ENCODE results near the gene PDE11A.

Gene PDE11A

GRCh38 chr2:177759443-177759842, 313.1 kb downstream of the PDE11A start:
- no peak for DNase-seq (ENCODE audit: low read depth in 2 of 2)

GRCh38 chr2:177758591-177759371, 313.8 kb downstream of the PDE11A start:
- DNase-seq (ENCODE audit: low read depth in 2 of 2), result no peak

GRCh38 chr2:177756336-177756735, 316.2 kb downstream of the PDE11A start:
- no peak for DNase-seq (ENCODE audit: low read depth in 2 of 2)

- no peak for DNase-seq (ENCODE audit: low read depth in 2 of 2)
Measured at GRCh38 chr2:177754492-177754873, 318.1 kb downstream of the PDE11A start.

GRCh38 chr2:177753682-177754491, 318.7 kb downstream of the PDE11A start:
- no peak for DNase-seq (ENCODE audit: low read depth in 2 of 2)

GRCh38 chr2:177748360-177748759, 324.2 kb downstream of the PDE11A start:
- no peak for DNase-seq (ENCODE audit: low read depth in 2 of 2)

GRCh38 chr2:177747384-177747783, 325.2 kb downstream of the PDE11A start:
- DNase-seq (ENCODE audit: low read depth in 2 of 2), result no peak

GRCh38 chr2:177746358-177746757, 326.2 kb downstream of the PDE11A start:
- no peak for DNase-seq (ENCODE audit: low read depth in 2 of 2)

GRCh38 chr2:177745531-177745930, 327.0 kb downstream of the PDE11A start:
- DNase-seq (ENCODE audit: low read depth in 2 of 2), result no peak

GRCh38 chr2:177742851-177743250, 329.7 kb downstream of the PDE11A start:
- no peak for DNase-seq (ENCODE audit: low read depth in 2 of 2)

- no peak for DNase-seq (ENCODE audit: low read depth in 2 of 2)
Measured at GRCh38 chr2:177741866-177742265, 330.7 kb downstream of the PDE11A start.

- DNase-seq (ENCODE audit: low read depth in 2 of 2), result no peak
Measured at GRCh38 chr2:177740700-177741099, 331.9 kb downstream of the PDE11A start.

GRCh38 chr2:177738461-177739235, 333.9 kb downstream of the PDE11A start:
- DNase-seq (ENCODE audit: low read depth in 2 of 2), result no peak

GRCh38 chr2:177735318-177735803, 337.2 kb downstream of the PDE11A start:
- DNase-seq (ENCODE audit: low read depth in 2 of 2), result no peak

- no peak for DNase-seq (ENCODE audit: low read depth in 2 of 2)
Measured at GRCh38 chr2:177733322-177733855, 339.2 kb downstream of the PDE11A start.

- no peak for DNase-seq (ENCODE audit: low read depth in 2 of 2)
Measured at GRCh38 chr2:177731384-177731783, 341.2 kb downstream of the PDE11A start.

- DNase-seq (ENCODE audit: low read depth in 2 of 2), result no peak
Measured at GRCh38 chr2:177730792-177731191, 341.8 kb downstream of the PDE11A start.

- no peak for DNase-seq (ENCODE audit: low read depth in 2 of 2)
Measured at GRCh38 chr2:177730363-177730762, 342.2 kb downstream of the PDE11A start.

- no peak for DNase-seq (ENCODE audit: low read depth in 2 of 2)
Measured at GRCh38 chr2:177728920-177729319, 343.7 kb downstream of the PDE11A start.

- no peak for DNase-seq (ENCODE audit: low read depth in 2 of 2)
Measured at GRCh38 chr2:177728399-177728765, 344.2 kb downstream of the PDE11A start.

GRCh38 chr2:177727577-177728398, 344.8 kb downstream of the PDE11A start:
- DNase-seq (ENCODE audit: low read depth in 2 of 2), result no peak
